GM12878 (cell line): ENCODE results near the gene SNX32. TPM values are rescaled to one million over a fixed set of nuclear protein-coding genes. Genes with fewer than 3 reads are reported as not detected.

Experiments
- ATAC-seq: fragments of 200-7000 bp; cut with Tn5 transposase; 3 replicates; pipeline ENCODE4 v1.9.1; 2020; ENCODE audit warnings: mild to moderate bottlenecking, moderate library complexity
- BruUV-seq: library from RNA; stranded (reverse); fragments of 400-500 nt; replicated peaks from 2 replicates; lab custom pipeline; 2021; lab: Mats Ljungman, UMichigan
- CTCF ChIA-PET: fragments of 300-600 bp; sonication (Branson Sonifier 250); formaldehyde crosslinking; extraction: SDS; loops from one replicate; lab custom pipeline; 2021; ENCODE audit warnings: inconsistent platforms; lab: Yijun Ruan, JAX
- POLR2A ChIA-PET: fragments of 350-600 bp; formaldehyde crosslinking; extraction: SDS; loops from one replicate; lab custom pipeline; 2021; ENCODE audit warnings: inconsistent platforms; lab: Charles Lee
- RAD21 ChIA-PET: fragments of 300-600 bp; sonication (Branson Sonifier 250); formaldehyde crosslinking; loops from one replicate; lab custom pipeline; 2023; ENCODE audit warnings: antibody characterized with exemption; ENCODE audit not compliant: unreplicated experiment; lab: Charles Lee
- SMC1A ChIA-PET: fragments of 300-600 bp; sonication (Branson Sonifier 250); formaldehyde crosslinking; loops from one replicate; lab custom pipeline; 2023; ENCODE audit not compliant: unreplicated experiment, uncharacterized antibody; lab: Charles Lee
- DNase-seq: peaks from one replicate; pipeline ENCODE4 v3.0.0-alpha.2; 2011; ENCODE audit warnings: low read depth, low spot score
- FAIRE-seq: peaks from 3 replicates; lab custom pipeline; 2011; peaks lifted over from hg19 to GRCh38; lab: Jason Lieb, UNC
- H2AFZ ChIP-seq: 2 replicates; pipeline ENCODE4 v1.6.0; 2011; ENCODE audit warnings: low read depth, low read length, control low read depth; ENCODE audit not compliant: control insufficient read depth
- H3K27ac ChIP-seq: 2 replicates; pipeline ENCODE4 v1.5.1; 2011; ENCODE audit warnings: control low read depth; ENCODE audit not compliant: control insufficient read depth, insufficient read depth
- H3K27me3 ChIP-seq, 2 experiments: replicated peaks in 1 of 2; 2 replicates each; pipeline versions ENCODE4 v1.6.0 to v1.6.1; 2011; ENCODE audit warnings: low read length in 1 of 2; ENCODE audit not compliant: control insufficient read depth in 2 of 2, insufficient read depth in 2 of 2
- H3K36me3 ChIP-seq, 2 experiments: 2 replicates each; pipeline ENCODE4 v1.5.1; 2011; ENCODE audit warnings: low read length in 1 of 2; ENCODE audit not compliant: control insufficient read depth in 2 of 2, insufficient read depth in 2 of 2
- H3K4me1 ChIP-seq: 2 replicates; pipeline ENCODE4 v1.6.1; 2011; ENCODE audit warnings: mild to moderate bottlenecking, low read length, moderate library complexity, mixed read lengths; ENCODE audit not compliant: control insufficient read depth, insufficient read depth
- H3K4me2 ChIP-seq: 2 replicates; pipeline ENCODE4 v1.6.0; 2011; ENCODE audit warnings: control low read depth; ENCODE audit not compliant: control insufficient read depth, insufficient read depth
- H3K4me3 ChIP-seq: fragments of 200-600 bp; sonication (generic); 2 replicates; pipeline ENCODE4 v1.5.1; 2016
- H3K79me2 ChIP-seq: 2 replicates; pipeline ENCODE4 v1.6.0; 2011; ENCODE audit warnings: low read length; ENCODE audit not compliant: control insufficient read depth, insufficient read depth
- H3K9ac ChIP-seq: 2 replicates; pipeline ENCODE4 v1.8.0; 2011; ENCODE audit warnings: low read length, control low read depth, mixed read lengths; ENCODE audit not compliant: control insufficient read depth, insufficient read depth
- H3K9me3 ChIP-seq: replicated peaks from 3 replicates; pipeline ENCODE4 v1.5.1; 2011; ENCODE audit warnings: mild to moderate bottlenecking, low read length; ENCODE audit not compliant: control insufficient read depth, insufficient read depth
- H4K20me1 ChIP-seq: 2 replicates; pipeline ENCODE4 v1.6.0; 2011; ENCODE audit not compliant: control insufficient read depth, insufficient read depth
- CHD1 ChIP-seq: IDR thresholded peaks from 2 replicates; pipeline ENCODE4 v1.6.1; 2012; ENCODE audit warnings: low read depth, low read length, improper control_type of control experiment
- DPF2 ChIP-seq: fragments of 450-650 bp; IDR thresholded peaks from 2 replicates; pipeline ENCODE4 v1.6.1; 2017; ENCODE audit warnings: mild to moderate bottlenecking
- NR2C1 ChIP-seq: fragments of 450-650 bp; IDR thresholded peaks from 2 replicates; pipeline ENCODE4 v1.6.1; 2017; ENCODE audit warnings: antibody characterized with exemption, mild to moderate bottlenecking, moderate library complexity
- WGBS: methylation state at CpG from one replicate; pipeline ENCODE4 v1.1.6; 2016; ENCODE audit warnings: low lambda C conversion rate; ENCODE audit not compliant: insufficient replicate concordance, insufficient coverage; ENCODE audit errors: missing lambda C conversion rate; 5-methylcytosine and 5-hydroxymethylcytosine counted together
- in situ Hi-C: fragments of 300-500 bp; cut with MboI; formaldehyde crosslinking; loops from 9 replicates; pipeline ENCODE4 v1.14.3; 2018; ENCODE audit warnings: mixed read lengths
- intact Hi-C: fragments of 100-400 bp; cut with micrococcal nuclease; formaldehyde crosslinking; loops from one replicate; pipeline ENCODE4 v1.14.2; 2022; ENCODE audit not compliant: unreplicated experiment
- polyA plus RNA-seq, 11 experiments: library from polyadenylated mRNA; depleted of rRNA in 4 of 11; unstranded in 6 of 11; stranded (reverse) in 5 of 11; fragments of >200 nt; fragmentation: Nextera tagmentation in 4 of 11; fragmentation: Illumina TruSeq in 1 of 11; extraction: Ambion mirVana in 4 of 11; extraction: Trizol in 1 of 11; gene quantifications; 1 replicate in 1 of 11; 2 replicates in 10 of 11; pipeline versions ENCODE4 v1.2.1 to v1.2.3, GENCODE V29; 2011 to 2016; ENCODE audit warnings: inconsistent platforms in 2 of 11, missing spikeins in 2 of 11, low read depth in 1 of 11
- total RNA-seq, 4 experiments: library from RNA; depleted of rRNA in 3 of 4; stranded (reverse); fragments of >200 nt in 3 of 4; fragmentation: Illumina TruSeq in 1 of 4; extraction: Trizol in 1 of 4; gene quantifications; 2 replicates each; pipeline versions ENCODE4 v1.2.1 to v1.2.3, GENCODE V29; 2013 to 2021
- TF ChIP-seq, protein P1 (sequence below): fragments of 450-650 bp; IDR thresholded peaks from 2 replicates; pipeline ENCODE4 v1.6.1; 2018; ENCODE audit warnings: borderline replicate concordance, mild to moderate bottlenecking; ENCODE audit not compliant: partially characterized antibody

The SNX32 gene
- total and polyA plus RNA-seq, 10 of the 15 experiments (the other 5 are each of a cell fraction or from before 2014, with no cell fraction given) = 0.04 to 1.5 (median 0.11) TPM; not detected in 1

DNA sequence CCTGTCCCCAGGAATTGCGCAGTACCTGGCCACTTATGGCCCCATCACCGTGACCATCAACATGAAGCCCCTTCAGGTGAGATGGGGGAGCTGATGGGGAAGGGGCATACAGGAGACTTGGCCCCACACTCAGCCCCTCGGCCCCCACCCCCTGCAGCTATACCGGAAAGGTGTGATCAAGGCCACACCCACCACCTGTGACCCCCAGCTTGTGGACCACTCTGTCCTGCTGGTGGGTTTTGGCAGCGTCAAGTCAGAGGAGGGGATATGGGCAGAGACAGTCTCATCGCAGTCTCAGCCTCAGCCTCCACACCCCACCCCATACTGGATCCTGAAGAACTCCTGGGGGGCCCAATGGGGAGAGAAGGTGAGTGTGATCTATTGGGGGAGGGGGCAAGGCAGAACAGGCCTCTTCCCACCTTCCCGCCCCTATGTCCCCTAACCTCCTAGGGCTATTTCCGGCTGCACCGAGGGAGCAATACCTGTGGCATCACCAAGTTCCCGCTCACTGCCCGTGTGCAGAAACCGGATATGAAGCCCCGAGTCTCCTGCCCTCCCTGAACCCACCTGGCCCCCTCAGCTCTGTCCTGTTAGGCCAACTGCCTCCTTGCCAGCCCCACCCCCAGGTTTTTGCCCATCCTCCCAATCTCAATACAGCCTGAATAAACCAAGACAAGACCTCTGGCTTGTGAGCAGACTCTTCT is 49.4 kb downstream of the SNX32 start (continued):
- TF ChIP-seq, protein P1, sequence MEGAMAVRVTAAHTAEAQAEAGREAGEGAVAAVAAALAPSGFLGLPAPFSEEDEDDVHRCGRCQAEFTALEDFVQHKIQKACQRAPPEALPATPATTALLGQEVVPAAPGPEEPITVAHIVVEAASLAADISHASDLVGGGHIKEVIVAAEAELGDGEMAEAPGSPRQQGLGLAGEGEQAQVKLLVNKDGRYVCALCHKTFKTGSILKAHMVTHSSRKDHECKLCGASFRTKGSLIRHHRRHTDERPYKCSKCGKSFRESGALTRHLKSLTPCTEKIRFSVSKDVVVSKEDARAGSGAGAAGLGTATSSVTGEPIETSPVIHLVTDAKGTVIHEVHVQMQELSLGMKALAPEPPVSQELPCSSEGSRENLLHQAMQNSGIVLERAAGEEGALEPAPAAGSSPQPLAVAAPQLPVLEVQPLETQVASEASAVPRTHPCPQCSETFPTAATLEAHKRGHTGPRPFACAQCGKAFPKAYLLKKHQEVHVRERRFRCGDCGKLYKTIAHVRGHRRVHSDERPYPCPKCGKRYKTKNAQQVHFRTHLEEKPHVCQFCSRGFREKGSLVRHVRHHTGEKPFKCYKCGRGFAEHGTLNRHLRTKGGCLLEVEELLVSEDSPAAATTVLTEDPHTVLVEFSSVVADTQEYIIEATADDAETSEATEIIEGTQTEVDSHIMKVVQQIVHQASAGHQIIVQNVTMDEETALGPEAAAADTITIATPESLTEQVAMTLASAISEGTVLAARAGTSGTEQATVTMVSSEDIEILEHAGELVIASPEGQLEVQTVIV = no peak
- no peak for TF ChIP-seq CHD1

DNA sequence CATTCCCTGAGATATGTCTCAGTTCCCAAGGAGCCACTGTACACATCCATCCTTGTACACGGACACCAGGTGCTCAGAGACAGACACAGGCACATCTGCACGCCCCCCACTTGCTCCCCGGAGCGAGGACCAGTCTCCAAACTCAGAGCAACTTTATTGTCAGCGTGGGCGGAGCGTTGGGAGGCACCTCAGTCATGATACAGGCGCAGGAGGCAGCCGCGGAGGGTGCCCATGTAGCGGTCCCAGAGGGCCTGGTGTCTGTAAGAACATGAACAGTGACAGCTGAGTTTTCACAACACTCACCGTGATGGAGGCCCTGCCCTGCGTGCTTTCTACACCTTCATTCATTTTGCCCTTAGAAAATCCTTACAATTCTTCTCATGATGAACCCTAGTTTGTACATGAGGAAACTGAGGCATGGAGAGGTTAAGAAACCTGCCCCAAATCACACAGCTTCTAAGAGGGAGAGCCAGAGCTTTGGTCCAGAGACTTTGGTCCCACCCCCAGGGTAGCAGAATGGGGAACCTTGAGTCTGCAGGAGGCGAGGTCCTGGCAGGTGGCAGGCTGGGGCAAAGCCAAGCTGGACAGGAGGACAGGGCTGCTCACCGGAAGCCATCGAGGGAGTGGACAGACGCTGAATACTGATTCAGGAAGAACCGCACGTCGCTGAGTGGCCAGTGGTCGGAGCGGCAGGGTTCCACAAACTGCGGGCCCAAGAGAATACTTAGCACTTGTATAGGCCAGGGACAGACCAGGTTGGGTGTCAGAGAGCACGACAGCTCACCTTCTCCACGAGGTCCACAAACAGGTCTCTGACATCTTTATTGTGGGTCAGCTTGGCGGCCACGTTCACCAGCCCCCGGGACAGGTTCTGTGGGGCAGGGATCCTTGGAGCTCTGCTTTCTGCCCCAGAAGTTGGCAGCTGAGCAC is 50.3 kb downstream of the SNX32 start:
- SMC1A ChIA-PET = interaction anchor here (0.6 to 2.5 kb wide), 20 partner anchors 7 to 415 kb away, joined by 3 to 28 read pairs (median 4); partner anchors contain the start of genes KAT5 and MUS81
- Histone ChIP-seq H2AFZ (no peak overlapping the region), H3K4me1 (peaks cover 20% of the 10 kb centered on the region), H3K9ac (no peak overlapping the region), H3K79me2 (peaks cover 15% of the 10 kb centered on the region), H3K36me3 (peaks cover 12 to 25% of the 10 kb centered on the region in 2 experiments), H3K9me3 (no peaks in the 10 kb centered on the region), H3K4me2 (no peak overlapping the region), H3K27ac (no peak overlapping the region), H3K4me3 (no peak overlapping the region), H4K20me1 (no peaks in the 10 kb centered on the region)
- CTCF ChIA-PET = interaction anchor here (0.6 to 11.0 kb wide), 64 partner anchors 8 to 398 kb away, joined by 3 to 167 read pairs (median 4); partner anchors contain the start of genes AP5B1, CFL1, EFEMP2 and FOSL1
- RAD21 ChIA-PET = interaction anchor here (0.7 to 4.1 kb wide), 22 partner anchors 10 to 316 kb away, joined by 3 to 40 read pairs (median 6); partner anchors contain the start of gene KAT5
- BruUV-seq = no TSS peak
- DNase-seq = no peak
- POLR2A ChIA-PET = interaction anchor here (1.1 to 4.0 kb wide), 3 partner anchors 10 to 52 kb away, joined by 3 to 33 read pairs (median 14); partner anchors contain the start of genes CFL1 and MUS81
- 72% methylated on average over 28 of the region's 28 CpGs for WGBS
- in situ Hi-C loops = loop anchor here (5.0 kb wide), 1 partner anchor 103 kb away; no protein-coding TSS in a partner anchor
- TF ChIP-seq NR2C1 = no peak
- 0 out of 2 replicates have a peak, but pooled peaks have one; percentile 15 for TF ChIP-seq DPF2
- TF ChIP-seq, all 136 proteins: peak for 1
- H3K27me3 ChIP-seq = no peaks in the 10 kb centered on the region
- no peak for FAIRE-seq
- intact Hi-C loops = loop anchor here (1.0 kb wide), 1 partner anchor 105 kb away; no protein-coding TSS in a partner anchor
- ATAC-seq = no peak
